MCF 10A (cell line): ENCODE measurements around the gene ADM2. TPM values are rescaled to one million over a fixed set of nuclear protein-coding genes. Genes with fewer than 3 reads are reported as not detected.

ENCODE experiments used
- BruUV-seq: library from RNA; stranded (reverse); fragments of 400-500 nt; replicated peaks from 2 replicates; lab custom pipeline; 2021; lab: Mats Ljungman, UMichigan
- CTCF ChIA-PET: fragments of 300-600 bp; sonication (Branson Sonifier 250); formaldehyde crosslinking; extraction: SDS; loops from one replicate; lab custom pipeline; 2021; ENCODE audit warnings: antibody characterized with exemption, inconsistent platforms; lab: Yijun Ruan, JAX
- POLR2A ChIA-PET: fragments of 300-600, 350-650 bp; sonication (Branson Sonifier 250); formaldehyde crosslinking; extraction: SDS; loops from one replicate; lab custom pipeline; 2020; ENCODE audit warnings: antibody characterized with exemption, inconsistent platforms; lab: Yijun Ruan, JAX
- DNase-seq: peaks from one replicate; pipeline ENCODE4 v3.0.0-alpha.2; 2018; ENCODE audit not compliant: unreplicated experiment
- H3K27ac Mint-ChIP-seq: one replicate; pipeline ENCODE4 v1.8.0; 2022; ENCODE audit warnings: mild to moderate bottlenecking, low read depth, mixed read lengths; ENCODE audit not compliant: unreplicated experiment
- H3K27me3 Mint-ChIP-seq: one replicate; pipeline ENCODE4 v1.8.0; 2022; ENCODE audit warnings: mixed read lengths; ENCODE audit not compliant: insufficient read depth, unreplicated experiment
- H3K36me3 Mint-ChIP-seq: one replicate; pipeline ENCODE4 v1.8.0; 2022; ENCODE audit warnings: mild to moderate bottlenecking, moderate library complexity, mixed read lengths; ENCODE audit not compliant: insufficient read depth, unreplicated experiment
- H3K4me1 Mint-ChIP-seq: one replicate; pipeline ENCODE4 v1.8.0; 2022; ENCODE audit warnings: mixed read lengths; ENCODE audit not compliant: insufficient read depth, unreplicated experiment
- H3K4me3 Mint-ChIP-seq: one replicate; pipeline ENCODE4 v1.8.0; 2022; ENCODE audit warnings: mild to moderate bottlenecking, moderate library complexity, mixed read lengths; ENCODE audit not compliant: unreplicated experiment
- H3K9me3 Mint-ChIP-seq: one replicate; pipeline ENCODE4 v1.8.0; 2022; ENCODE audit warnings: mixed read lengths; ENCODE audit not compliant: unreplicated experiment
- intact Hi-C: fragments of 100-400 bp; cut with micrococcal nuclease; formaldehyde crosslinking; loops from 2 replicates; pipeline ENCODE4 v1.14.1; 2022
- total RNA-seq: library from RNA; stranded (reverse); gene quantifications from 2 replicates; pipeline ENCODE4 v1.2.3, GENCODE V29; 2022
- TF ChIP-seq, protein P1 (sequence below): fragments of 200-600 bp; IDR thresholded peaks from one replicate; pipeline ENCODE4 v1.8.0; 2022; ENCODE audit warnings: antibody characterized with exemption, mild to moderate bottlenecking; ENCODE audit not compliant: unreplicated experiment

Gene ADM2
- total RNA-seq, 1 experiment from 2014 or later, result 39.7 TPM

DNA sequence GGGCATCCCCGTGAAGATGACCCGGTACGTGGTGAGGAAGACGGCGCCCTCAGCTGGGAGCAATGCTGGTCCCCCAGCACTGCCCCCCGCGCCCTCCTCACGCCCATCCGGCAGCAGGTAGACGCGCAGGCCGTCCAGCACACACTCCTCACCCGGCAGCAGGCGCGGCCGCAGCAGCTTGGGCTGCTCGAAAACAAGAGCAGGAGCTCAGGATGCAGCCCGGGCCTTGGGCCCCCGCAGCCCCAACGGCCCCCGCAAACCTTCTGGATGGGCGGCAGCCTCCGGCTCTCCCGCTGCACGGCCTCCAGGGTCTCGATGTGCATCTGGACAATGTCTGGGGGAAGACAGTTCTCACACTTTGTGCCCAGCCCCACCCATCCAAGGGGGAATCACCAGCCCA, 19.8 kb upstream of the ADM2 start:
- no TSS peak for BruUV-seq
- TF ChIP-seq, protein P1, sequence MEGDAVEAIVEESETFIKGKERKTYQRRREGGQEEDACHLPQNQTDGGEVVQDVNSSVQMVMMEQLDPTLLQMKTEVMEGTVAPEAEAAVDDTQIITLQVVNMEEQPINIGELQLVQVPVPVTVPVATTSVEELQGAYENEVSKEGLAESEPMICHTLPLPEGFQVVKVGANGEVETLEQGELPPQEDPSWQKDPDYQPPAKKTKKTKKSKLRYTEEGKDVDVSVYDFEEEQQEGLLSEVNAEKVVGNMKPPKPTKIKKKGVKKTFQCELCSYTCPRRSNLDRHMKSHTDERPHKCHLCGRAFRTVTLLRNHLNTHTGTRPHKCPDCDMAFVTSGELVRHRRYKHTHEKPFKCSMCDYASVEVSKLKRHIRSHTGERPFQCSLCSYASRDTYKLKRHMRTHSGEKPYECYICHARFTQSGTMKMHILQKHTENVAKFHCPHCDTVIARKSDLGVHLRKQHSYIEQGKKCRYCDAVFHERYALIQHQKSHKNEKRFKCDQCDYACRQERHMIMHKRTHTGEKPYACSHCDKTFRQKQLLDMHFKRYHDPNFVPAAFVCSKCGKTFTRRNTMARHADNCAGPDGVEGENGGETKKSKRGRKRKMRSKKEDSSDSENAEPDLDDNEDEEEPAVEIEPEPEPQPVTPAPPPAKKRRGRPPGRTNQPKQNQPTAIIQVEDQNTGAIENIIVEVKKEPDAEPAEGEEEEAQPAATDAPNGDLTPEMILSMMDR, result no peak
- intact Hi-C loops, result no loop called here
- POLR2A ChIA-PET, result no interaction called here
- no peak for DNase-seq
- no peak overlapping the region for H3K27ac Mint-ChIP-seq
- H3K4me1 Mint-ChIP-seq, result no peaks in the 10 kb centered on the region
- peaks cover 45% of the 10 kb centered on the region for H3K36me3 Mint-ChIP-seq
- no peak overlapping the region for H3K4me3 Mint-ChIP-seq
- CTCF ChIA-PET, result interaction anchor here (1.0 kb wide), 1 partner anchor 9 kb away, joined by 3 read pairs; no protein-coding TSS in a partner anchor
- H3K27me3 Mint-ChIP-seq, result no peaks in the 10 kb centered on the region
- H3K9me3 Mint-ChIP-seq, result no peaks in the 10 kb centered on the region

DNA sequence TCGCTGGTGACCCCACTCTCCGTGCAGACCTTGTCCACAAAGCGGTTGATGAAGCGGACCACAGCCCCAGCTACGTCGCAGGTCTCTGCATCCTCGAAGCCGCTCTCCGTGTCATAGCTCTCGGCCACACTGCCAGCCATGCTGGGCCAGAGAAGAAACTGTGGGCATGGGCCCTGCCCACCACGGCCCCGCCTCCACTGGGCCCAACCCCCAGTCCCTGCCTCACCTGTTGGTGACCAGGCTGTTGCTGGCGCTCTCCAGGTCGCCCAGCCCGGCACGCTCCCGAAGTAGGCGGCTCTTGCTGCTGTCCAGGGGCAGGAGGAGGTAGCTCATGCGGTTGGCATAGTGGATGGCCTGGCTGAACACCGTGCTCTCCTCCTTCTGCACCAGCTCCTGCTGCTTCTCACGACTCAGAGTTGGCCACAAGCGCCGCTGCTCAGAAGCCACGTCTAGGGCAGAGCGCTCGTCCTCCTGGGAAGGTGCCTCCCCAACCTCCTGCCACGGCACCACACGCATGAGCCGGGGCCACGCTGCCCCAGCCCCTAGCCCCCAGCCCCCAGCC, 19.3 kb upstream of the ADM2 start:
- no peaks in the 10 kb centered on the region for H3K4me1 Mint-ChIP-seq
- TF ChIP-seq, protein P1, result no peak
- H3K27me3 Mint-ChIP-seq, result no peaks in the 10 kb centered on the region
- H3K36me3 Mint-ChIP-seq, result peaks cover 46% of the 10 kb centered on the region
- intact Hi-C loops, result no loop called here
- ChIA-PET POLR2A (no interaction called here), CTCF (interaction anchor here (1.0 kb wide), 1 partner anchor 10 kb away, joined by 3 read pairs; no protein-coding TSS in a partner anchor)
- BruUV-seq, result no TSS peak
- H3K9me3 Mint-ChIP-seq, result no peaks in the 10 kb centered on the region
- no peak for DNase-seq
- H3K27ac Mint-ChIP-seq, result no peak overlapping the region
- no peak overlapping the region for H3K4me3 Mint-ChIP-seq

DNA sequence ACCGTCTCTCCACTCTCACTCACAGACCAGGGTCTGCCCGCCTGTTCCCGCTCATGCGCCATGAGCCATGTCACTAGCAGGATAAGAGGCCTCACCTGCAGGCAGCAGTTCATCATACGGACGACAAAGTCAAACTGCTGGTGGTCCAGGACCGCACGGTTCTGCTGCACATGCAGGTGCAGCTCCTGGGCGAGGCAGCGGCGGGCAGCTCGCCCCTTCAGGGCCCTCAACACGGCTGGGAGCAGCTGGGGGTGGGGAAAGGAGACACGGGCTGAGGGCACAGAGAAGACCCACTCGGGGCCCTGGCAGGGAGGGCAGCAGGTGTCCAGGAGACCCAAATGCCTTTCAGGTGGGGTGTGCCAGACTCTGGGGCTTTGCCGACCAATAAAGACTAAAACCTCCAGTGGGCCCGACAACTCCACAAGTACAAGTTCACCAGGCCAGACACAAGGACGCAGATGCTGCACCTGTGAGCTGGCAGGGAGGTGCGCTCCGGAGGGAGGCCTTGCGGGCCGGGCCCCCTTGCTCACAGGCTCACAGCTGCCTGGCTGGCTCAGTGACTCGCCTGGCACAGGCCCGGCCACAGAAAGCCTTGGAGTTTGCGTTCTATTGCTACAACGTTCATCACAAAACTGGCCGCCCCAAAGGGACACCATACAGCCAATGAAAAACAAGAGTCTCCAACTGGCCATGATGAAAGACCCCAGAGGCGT, 18.0 kb upstream of the ADM2 start:
- CTCF ChIA-PET, result interaction anchor here (0.6 kb wide), 2 partner anchors 328 to 1665 kb away, joined by 3 to 4 read pairs; no protein-coding TSS in a partner anchor
- POLR2A ChIA-PET, result interaction anchor here (0.7 kb wide), 1 partner anchor 20 kb away, joined by 3 read pairs; no protein-coding TSS in a partner anchor
- Mint-ChIP-seq H3K4me3 (no peak overlapping the region), H3K36me3 (peaks cover 35% of the 10 kb centered on the region), H3K9me3 (no peaks in the 10 kb centered on the region), H3K27me3 (no peaks in the 10 kb centered on the region), H3K4me1 (no peaks in the 10 kb centered on the region), H3K27ac (no peak overlapping the region)
- BruUV-seq, result no TSS peak
- TF ChIP-seq, protein P1, result no peak
- DNase-seq, result no peak
- intact Hi-C loops, result no loop called here

DNA sequence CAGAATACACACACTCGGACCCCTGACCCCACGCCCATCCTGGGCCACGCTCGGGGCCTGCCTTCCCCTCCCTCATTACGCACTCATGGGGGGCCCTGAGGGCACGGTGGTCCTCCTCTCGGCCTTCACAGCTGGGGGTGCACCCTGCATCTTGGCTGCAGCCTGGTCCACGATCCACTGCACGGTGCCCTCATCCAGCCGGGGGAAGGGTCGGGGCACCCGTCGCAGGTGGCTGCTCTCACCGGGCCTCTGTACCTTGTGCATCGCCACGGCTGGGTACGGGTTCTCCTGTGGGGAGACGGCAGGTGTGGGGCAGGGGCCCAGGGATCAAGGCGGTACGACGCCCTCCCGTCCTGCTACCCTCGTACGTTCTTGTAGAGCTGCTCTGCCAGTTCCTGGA, 16.9 kb upstream of the ADM2 start:
- ChIA-PET CTCF (interaction anchor here (0.6 kb wide), 1 partner anchor 128 kb away, joined by 3 read pairs; no protein-coding TSS in a partner anchor), POLR2A (no interaction called here)
- H3K4me3 Mint-ChIP-seq, result no peak overlapping the region
- H3K9me3 Mint-ChIP-seq, result no peaks in the 10 kb centered on the region
- H3K36me3 Mint-ChIP-seq, result peaks cover 36% of the 10 kb centered on the region
- no peaks in the 10 kb centered on the region for H3K4me1 Mint-ChIP-seq
- no peaks in the 10 kb centered on the region for H3K27me3 Mint-ChIP-seq
- TF ChIP-seq, protein P1, result no peak
- BruUV-seq, result no TSS peak
- intact Hi-C loops, result no loop called here
- no peak for DNase-seq
- H3K27ac Mint-ChIP-seq, result no peak overlapping the region
